ENCODE results near the gene AP1S3. TPM values are rescaled to one million over a fixed set of nuclear protein-coding genes. Genes with fewer than 3 reads are reported as not detected.

AP1S3 gene
- total RNA-seq, 2 experiments from 2014 or later, result 8.8 to 10.1 TPM

DNA sequence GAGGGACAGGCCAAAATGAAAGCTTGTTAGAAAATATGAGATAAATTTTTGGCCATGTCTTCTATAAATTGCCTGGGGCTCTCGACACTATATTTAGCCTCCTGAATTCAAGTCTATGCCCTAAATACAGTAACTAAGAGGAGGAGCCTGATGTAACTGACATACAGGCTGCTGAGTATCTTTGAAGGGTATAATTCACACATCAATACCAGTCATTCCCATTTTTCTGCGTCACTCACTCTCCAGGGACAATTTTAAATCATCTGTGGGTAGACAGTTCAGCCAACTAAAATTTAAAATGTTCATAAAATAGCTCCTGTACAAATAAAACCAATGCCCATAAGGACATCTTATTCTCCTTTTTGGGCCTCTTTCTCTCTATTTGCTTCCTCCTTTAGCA lies 105.9 kb downstream of the AP1S3 start:
- ChIA-PET CTCF (no interaction called here), POLR2A (no interaction called here)
- intact Hi-C loops (cut with DNase I, micrococcal nuclease), result no loop called here

DNA sequence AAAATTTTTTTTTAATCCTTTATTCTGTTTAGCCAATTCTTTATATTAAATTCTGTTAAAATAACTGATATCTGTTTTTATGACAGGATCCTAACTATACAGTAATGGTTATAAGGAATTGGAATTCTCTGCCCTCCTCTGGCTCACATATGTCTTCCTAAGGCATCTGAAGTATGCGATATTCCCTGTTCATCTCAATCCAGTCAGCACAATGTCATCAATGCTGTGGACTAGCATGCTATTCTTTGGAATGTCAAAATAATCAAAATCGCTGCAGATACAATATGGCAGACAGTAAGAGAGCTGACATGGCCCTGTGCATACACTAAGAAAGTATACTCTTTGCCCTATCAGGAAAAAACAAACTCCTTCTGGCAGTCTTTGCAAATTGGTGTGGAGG lies 107.6 kb downstream of the AP1S3 start:
- no peak for DNase-seq
- H3K4me3 Mint-ChIP-seq, result no peak overlapping the region
- H3K27me3 Mint-ChIP-seq, result peaks cover 2% of the 10 kb centered on the region
- CTCF ChIA-PET, result interaction anchor here (0.6 kb wide), 1 partner anchor 8 kb away, joined by 3 read pairs; no protein-coding TSS in a partner anchor
- POLR2A ChIA-PET, result no interaction called here
- no peak overlapping the region for H3K27ac Mint-ChIP-seq
- no peak for ATAC-seq
- no peaks in the 10 kb centered on the region for H3K36me3 Mint-ChIP-seq (ENCODE audit: low read depth)
- intact Hi-C loops (cut with DNase I, micrococcal nuclease), result loop anchor here in 1 of 2 experiments (5.0 kb wide), 1 partner anchor 553 kb away; no protein-coding TSS in a partner anchor
- no peaks in the 10 kb centered on the region for H3K4me1 Mint-ChIP-seq
- H3K9me3 Mint-ChIP-seq (ENCODE audit: low read depth), result peaks cover 3% of the 10 kb centered on the region

More for the DNA sequence above, 105.9 kb downstream of the AP1S3 start:
- Mint-ChIP-seq H3K27ac (no peak overlapping the region), H3K4me3 (no peak overlapping the region), H3K27me3 (no peaks in the 10 kb centered on the region), H3K9me3 (ENCODE audit: low read depth) (peaks cover 3% of the 10 kb centered on the region), H3K36me3 (ENCODE audit: low read depth) (no peaks in the 10 kb centered on the region), H3K4me1 (no peaks in the 10 kb centered on the region)
- DNase-seq (no peak), ATAC-seq (no peak)

DNA sequence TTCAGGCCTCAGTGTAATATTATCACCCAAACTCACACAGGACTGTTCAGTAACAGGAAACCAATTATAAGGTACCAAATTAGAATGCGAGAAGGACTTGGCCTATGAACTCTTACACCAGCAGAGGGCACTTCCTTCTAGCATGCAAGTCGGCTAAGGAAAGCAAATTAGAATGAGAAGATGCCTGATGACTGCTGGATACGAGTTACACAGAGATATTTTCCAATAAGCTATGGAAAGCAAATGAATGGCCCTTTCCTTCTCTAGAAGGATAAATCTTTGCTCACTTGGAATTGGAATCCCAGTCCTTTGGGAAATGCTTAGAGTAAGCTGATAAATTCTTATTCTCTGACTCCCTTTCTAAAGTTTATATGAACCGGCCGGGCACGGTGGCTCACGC lies 109.8 kb downstream of the AP1S3 start:
- ATAC-seq, result peak; percentile 76
- CTCF ChIA-PET, result interaction anchor here (0.5 to 2.4 kb wide), 6 partner anchors 10 to 557 kb away, joined by 3 to 8 read pairs (median 4); no protein-coding TSS in a partner anchor
- Mint-ChIP-seq H3K4me3 (no peak overlapping the region), H3K36me3 (ENCODE audit: low read depth) (no peaks in the 10 kb centered on the region), H3K9me3 (ENCODE audit: low read depth) (no peaks in the 10 kb centered on the region), H3K4me1 (no peaks in the 10 kb centered on the region), H3K27ac (no peak overlapping the region), H3K27me3 (peaks cover 7% of the 10 kb centered on the region)
- intact Hi-C loops (cut with DNase I, micrococcal nuclease), result loop anchor here (1.0 to 5.0 kb wide), 2 partner anchors 555 to 557 kb away; no protein-coding TSS in a partner anchor
- POLR2A ChIA-PET, result no interaction called here
- peak; percentile 38 for DNase-seq

DNA sequence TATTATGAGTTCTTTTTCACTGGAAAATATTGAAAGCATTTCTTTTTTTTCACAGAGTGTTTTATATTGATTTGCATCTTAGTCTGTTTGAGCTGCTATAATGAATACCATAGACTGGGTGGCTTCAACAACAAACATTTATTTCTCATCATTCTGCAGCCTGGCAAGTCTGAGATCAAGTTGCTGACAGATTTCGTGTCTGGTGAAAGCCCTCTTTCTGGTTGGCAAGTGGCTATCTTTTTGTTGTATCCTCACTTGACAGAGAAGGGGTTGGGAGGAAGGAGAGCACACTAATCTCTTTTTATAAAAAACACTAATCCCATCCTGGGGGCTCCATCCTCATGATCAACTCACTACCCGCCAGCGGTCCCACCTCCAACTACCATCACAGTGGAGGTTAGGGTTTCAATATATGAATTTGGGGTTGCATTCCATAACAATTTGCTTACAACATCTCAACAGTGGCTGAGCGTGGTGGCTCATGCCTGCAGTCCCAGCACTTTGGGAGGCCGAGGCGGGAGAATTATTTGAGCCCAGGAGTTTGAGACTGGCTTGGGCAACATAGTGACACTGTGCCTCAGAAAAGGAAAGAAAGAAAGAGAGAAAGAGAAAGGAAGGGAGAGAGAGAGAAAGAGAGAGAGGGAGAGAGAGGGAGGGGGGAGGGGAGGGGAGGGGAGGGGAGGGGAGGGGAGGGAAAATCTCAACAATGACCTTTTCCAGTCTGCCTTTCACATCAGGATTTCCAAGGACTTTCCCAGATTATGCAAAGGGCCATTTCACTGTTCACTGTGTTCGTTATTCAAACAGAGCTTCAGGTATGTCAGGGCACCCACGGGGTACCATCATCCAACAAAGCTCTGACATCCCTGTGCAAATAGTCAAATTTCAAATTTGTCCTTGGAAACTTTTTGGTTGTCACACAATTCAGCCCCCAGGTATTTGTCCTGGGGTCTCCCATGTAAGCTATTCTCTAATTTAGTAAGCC lies 111.1 kb downstream of the AP1S3 start:
- Mint-ChIP-seq H3K9me3 (ENCODE audit: low read depth) (no peaks in the 10 kb centered on the region), H3K27me3 (peaks cover 9% of the 10 kb centered on the region)
- no peak for ATAC-seq

DNA sequence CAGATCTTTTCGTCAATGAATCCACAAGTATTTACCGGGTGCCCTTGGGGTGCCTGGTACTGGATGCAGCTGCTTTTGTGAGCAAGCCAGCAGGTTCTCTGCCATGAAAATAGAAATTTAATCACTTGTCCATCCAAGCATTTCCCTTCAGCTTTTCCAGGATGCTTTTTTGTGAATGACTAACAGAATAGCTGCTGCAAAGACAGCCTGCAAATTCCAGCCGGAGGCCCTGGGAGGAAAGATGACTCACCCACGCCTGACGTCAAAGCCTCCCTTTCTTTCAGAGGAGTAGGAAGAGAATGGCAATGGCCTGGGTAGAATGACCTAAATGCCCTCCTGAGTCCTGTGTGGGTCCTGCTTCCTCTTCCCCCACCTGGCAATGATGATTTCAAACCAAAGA lies 111.9 kb downstream of the AP1S3 start:
- H3K4me3 Mint-ChIP-seq, result no peak overlapping the region
- ATAC-seq (no peak), DNase-seq (no peak)
- CTCF ChIA-PET, result interaction anchor here (0.6 to 0.7 kb wide), 2 partner anchors 78 to 169 kb away, joined by 3 read pairs; no protein-coding TSS in a partner anchor
- H3K36me3 Mint-ChIP-seq (ENCODE audit: low read depth), result no peaks in the 10 kb centered on the region
- H3K27ac Mint-ChIP-seq, result no peak overlapping the region
- intact Hi-C loops (cut with DNase I, micrococcal nuclease), result loop anchor here in 1 of 2 experiments (5.0 kb wide), 1 partner anchor 557 kb away; no protein-coding TSS in a partner anchor
- POLR2A ChIA-PET, result no interaction called here
- H3K27me3 Mint-ChIP-seq, result peaks cover 9% of the 10 kb centered on the region
- H3K9me3 Mint-ChIP-seq (ENCODE audit: low read depth), result no peaks in the 10 kb centered on the region
- H3K4me1 Mint-ChIP-seq, result no peaks in the 10 kb centered on the region

More for the DNA sequence above, 111.1 kb downstream of the AP1S3 start:
- ChIA-PET CTCF (interaction anchor here (0.9 to 2.4 kb wide), 3 partner anchors 11 to 244 kb away, joined by 3 to 8 read pairs (median 4); no protein-coding TSS in a partner anchor), POLR2A (no interaction called here)
- Mint-ChIP-seq H3K4me1 (no peaks in the 10 kb centered on the region), H3K36me3 (ENCODE audit: low read depth) (no peaks in the 10 kb centered on the region), H3K27ac (no peak overlapping the region), H3K4me3 (no peak overlapping the region)
- DNase-seq, result no peak
- intact Hi-C loops (cut with DNase I, micrococcal nuclease), result loop anchor here in 1 of 2 experiments (5.0 kb wide), 1 partner anchor 556 kb away; no protein-coding TSS in a partner anchor

DNA sequence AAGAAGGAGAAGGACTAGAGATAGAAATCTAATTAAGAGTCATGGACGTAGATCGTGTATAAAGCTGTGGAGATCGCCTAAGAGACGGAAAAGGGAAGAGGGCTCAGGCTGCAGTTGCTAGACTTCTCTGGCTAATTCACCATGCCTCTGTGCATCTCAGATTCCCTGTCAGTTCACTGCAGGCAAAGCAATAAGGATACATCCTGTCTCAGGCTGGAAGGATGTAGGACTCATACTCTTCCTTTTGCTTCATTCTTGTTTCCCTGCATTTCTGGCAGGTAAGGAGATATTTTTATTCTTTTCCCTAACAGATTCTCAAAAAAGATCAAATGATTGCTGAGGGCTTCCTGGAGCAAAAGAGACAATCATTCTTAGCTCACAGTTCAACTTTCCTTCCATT lies 112.5 kb downstream of the AP1S3 start:
- ATAC-seq (no peak), DNase-seq (no peak)
- POLR2A ChIA-PET, result no interaction called here
- intact Hi-C loops (cut with DNase I, micrococcal nuclease), result loop anchor here in 1 of 2 experiments (5.0 kb wide), 1 partner anchor 557 kb away; no protein-coding TSS in a partner anchor
- CTCF ChIA-PET, result interaction anchor here (0.6 to 0.7 kb wide), 2 partner anchors 79 to 169 kb away, joined by 3 read pairs; no protein-coding TSS in a partner anchor
- H3K4me1 Mint-ChIP-seq, result no peaks in the 10 kb centered on the region
- no peak overlapping the region for H3K4me3 Mint-ChIP-seq
- no peaks in the 10 kb centered on the region for H3K36me3 Mint-ChIP-seq (ENCODE audit: low read depth)
- peaks cover 9% of the 10 kb centered on the region for H3K27me3 Mint-ChIP-seq
- H3K27ac Mint-ChIP-seq, result no peak overlapping the region
- H3K9me3 Mint-ChIP-seq (ENCODE audit: low read depth), result no peaks in the 10 kb centered on the region

DNA sequence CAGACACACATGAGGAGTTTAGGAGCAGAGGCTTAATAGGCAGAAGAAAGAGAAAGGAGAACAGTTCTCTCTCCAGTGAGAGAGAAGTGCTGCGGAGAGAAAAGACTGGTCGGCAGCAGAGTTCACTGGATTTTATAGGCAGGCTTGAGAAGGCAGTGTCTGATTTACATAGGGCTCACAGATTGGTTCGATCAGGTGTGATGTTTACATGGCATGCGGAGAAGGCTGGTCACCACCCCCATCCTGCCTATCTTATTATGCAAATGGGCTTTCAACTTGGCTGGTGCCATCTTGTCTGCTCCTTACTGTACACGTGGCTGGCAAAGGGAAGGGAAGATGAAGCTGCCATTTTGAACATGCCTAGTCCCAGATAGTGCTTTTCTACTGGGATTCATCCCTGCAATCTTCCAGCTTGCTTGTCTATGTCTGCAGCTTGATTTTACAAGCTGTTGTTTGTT lies 113.4 kb downstream of the AP1S3 start:
- Mint-ChIP-seq H3K9me3 (ENCODE audit: low read depth) (no peaks in the 10 kb centered on the region), H3K27me3 (peaks cover 9% of the 10 kb centered on the region), H3K4me1 (no peaks in the 10 kb centered on the region), H3K36me3 (ENCODE audit: low read depth) (no peaks in the 10 kb centered on the region), H3K27ac (no peak overlapping the region), H3K4me3 (no peak overlapping the region)
- ChIA-PET POLR2A (no interaction called here), CTCF (no interaction called here)
- intact Hi-C loops (cut with DNase I, micrococcal nuclease), result no loop called here
- DNase-seq (no peak), ATAC-seq (no peak)

DNA sequence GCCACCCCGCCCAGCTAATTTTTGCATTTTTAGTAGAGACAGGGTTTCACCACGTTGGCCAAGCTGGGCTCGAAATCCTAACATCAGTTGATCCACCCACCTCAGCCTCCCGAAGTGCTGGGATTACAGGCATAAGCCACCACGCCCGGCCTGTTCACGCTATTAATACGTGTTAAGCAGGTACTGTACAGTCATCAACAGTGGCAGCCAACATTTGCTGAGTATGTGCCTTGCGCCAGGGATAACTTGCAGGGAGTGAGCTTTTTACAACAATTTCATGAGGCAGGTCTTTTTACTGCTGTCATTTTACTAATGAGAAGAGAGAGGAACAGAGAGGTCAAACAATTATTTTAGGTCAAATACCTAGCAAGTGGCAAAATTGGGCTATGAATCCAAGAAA lies 115.2 kb downstream of the AP1S3 start:
- ChIA-PET POLR2A (no interaction called here), CTCF (no interaction called here)
- no peaks in the 10 kb centered on the region for H3K36me3 Mint-ChIP-seq (ENCODE audit: low read depth)
- H3K9me3 Mint-ChIP-seq (ENCODE audit: low read depth), result peaks cover 3% of the 10 kb centered on the region
- H3K4me1 Mint-ChIP-seq, result no peaks in the 10 kb centered on the region
- no peak overlapping the region for H3K27ac Mint-ChIP-seq
- intact Hi-C loops (cut with DNase I, micrococcal nuclease), result no loop called here
- H3K4me3 Mint-ChIP-seq, result no peak overlapping the region
- no peak for DNase-seq
- H3K27me3 Mint-ChIP-seq, result peaks cover 9% of the 10 kb centered on the region
- ATAC-seq, result no peak

DNA sequence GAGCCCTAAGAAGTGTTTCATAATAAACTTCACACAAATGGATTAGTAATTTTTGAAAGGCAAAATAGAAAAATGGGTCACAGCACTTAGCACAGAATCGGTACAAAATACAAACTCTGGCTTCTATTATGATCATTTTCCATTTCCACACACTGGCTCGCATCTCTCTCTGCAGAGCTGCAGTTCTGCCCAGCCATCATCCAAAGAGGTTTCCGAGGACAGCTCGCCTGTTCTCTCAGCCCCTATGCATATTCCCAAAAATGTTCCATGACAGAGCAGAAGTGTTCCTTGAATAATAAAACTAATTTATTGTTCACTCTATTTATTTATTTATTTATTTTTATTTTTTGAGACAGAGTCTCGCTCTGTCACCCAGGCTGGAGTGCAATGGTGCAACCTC lies 115.6 kb downstream of the AP1S3 start:
- POLR2A ChIA-PET, result no interaction called here
- H3K4me1 Mint-ChIP-seq, result no peaks in the 10 kb centered on the region
- no peak overlapping the region for H3K27ac Mint-ChIP-seq
- H3K4me3 Mint-ChIP-seq, result no peak overlapping the region
- H3K36me3 Mint-ChIP-seq (ENCODE audit: low read depth), result no peaks in the 10 kb centered on the region
- ATAC-seq, result no peak
- peaks cover 9% of the 10 kb centered on the region for H3K27me3 Mint-ChIP-seq
- DNase-seq, result no peak
- intact Hi-C loops (cut with DNase I, micrococcal nuclease), result no loop called here
- CTCF ChIA-PET, result no interaction called here
- H3K9me3 Mint-ChIP-seq (ENCODE audit: low read depth), result peaks cover 6% of the 10 kb centered on the region

DNA sequence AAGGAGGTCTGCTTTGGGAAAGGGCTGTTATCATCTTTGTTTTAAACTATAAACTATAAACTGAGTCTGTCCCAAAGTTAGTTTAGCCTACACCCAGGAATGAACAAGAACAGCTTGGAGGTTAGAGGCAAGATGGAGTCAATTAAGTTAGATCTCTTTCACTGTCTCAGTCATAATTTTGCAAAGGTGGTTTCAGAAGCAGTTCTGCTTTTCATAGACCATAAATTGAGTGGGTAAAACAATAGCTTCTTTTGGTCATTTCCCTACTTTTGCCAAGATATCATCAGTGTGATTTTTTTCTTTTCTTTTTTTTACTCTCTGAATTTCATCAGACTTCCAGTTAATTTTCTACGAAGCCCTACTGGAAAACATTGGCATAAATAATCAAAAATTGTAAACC lies 117.0 kb downstream of the AP1S3 start:
- no peaks in the 10 kb centered on the region for H3K36me3 Mint-ChIP-seq (ENCODE audit: low read depth)
- ATAC-seq (no peak), DNase-seq (no peak)
- POLR2A ChIA-PET, result no interaction called here
- H3K4me1 Mint-ChIP-seq, result no peaks in the 10 kb centered on the region
- no peak overlapping the region for H3K27ac Mint-ChIP-seq
- H3K9me3 Mint-ChIP-seq (ENCODE audit: low read depth), result peaks cover 6% of the 10 kb centered on the region
- H3K27me3 Mint-ChIP-seq, result peaks cover 9% of the 10 kb centered on the region
- intact Hi-C loops (cut with DNase I, micrococcal nuclease), result no loop called here
- CTCF ChIA-PET, result interaction anchor here (0.5 to 0.8 kb wide), 3 partner anchors 34 to 864 kb away, joined by 3 read pairs; no protein-coding TSS in a partner anchor
- H3K4me3 Mint-ChIP-seq, result no peak overlapping the region

DNA sequence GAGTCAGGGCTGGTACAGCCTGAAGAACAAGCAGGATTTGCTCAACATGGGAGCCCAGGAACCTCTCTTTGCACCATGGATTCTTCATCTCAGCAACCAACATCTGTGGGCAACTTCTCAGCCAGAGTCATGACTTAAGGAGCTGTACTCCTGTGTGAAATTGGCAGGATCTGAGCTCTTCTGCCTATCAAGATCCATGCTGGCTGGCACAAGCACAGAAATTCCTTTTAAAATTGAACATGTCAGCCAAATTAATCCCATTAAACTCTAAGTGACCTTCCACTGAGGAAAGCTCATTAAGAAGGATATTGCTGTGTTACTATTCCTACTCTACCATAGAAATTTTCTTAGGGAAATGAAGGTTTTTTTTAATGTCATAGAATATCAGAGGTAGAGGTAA lies 124.7 kb downstream of the AP1S3 start:
- Mint-ChIP-seq H3K36me3 (ENCODE audit: low read depth) (no peaks in the 10 kb centered on the region), H3K4me3 (no peak overlapping the region), H3K9me3 (ENCODE audit: low read depth) (peaks cover 3% of the 10 kb centered on the region), H3K27me3 (peaks cover 4% of the 10 kb centered on the region), H3K4me1 (peaks cover 2% of the 10 kb centered on the region), H3K27ac (no peak overlapping the region)
- CTCF ChIA-PET, result no interaction called here
- ATAC-seq, result no peak
- intact Hi-C loops (cut with DNase I, micrococcal nuclease), result no loop called here
- DNase-seq, result no peak
- POLR2A ChIA-PET, result no interaction called here

All from activated CD4-positive, alpha-beta T cell treated with anti-CD3 and anti-CD28 coated beads for 36 hours (primary cell).